ENCODE data around the gene PLPP1. TPM values are rescaled to one million over a fixed set of nuclear protein-coding genes. Genes with fewer than 3 reads are reported as not detected.

Gene PLPP1
- total RNA-seq, 1 experiment from 2014 or later: 10.5 TPM

DNA sequence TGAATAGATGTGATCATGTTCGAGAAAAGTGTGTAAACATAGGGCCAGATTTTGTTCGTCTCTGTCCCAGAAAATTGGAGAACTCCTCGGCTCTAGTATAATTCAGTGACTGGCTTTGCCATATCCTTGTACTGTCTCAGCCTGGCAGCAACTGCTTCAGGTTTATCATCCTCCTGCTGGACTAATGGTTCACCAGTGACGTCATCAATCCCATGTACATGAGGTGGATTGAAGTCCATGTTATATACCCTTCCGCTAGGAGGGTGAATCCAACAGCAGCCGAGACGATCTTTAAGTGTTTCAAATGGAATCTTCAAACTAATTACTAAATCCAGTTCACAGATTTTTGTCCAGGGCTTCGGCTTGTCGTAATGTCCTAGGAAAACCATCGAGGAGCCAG is 17.1 kb upstream of the PLPP1 start:
- Histone ChIP-seq H3K27ac (ENCODE audit: low read depth, low read length) (no peak overlapping the region), H4K20me1 (ENCODE audit: insufficient read depth) (no peaks in the 10 kb centered on the region), H3K4me3 (replicated peaks in 1 of 2; ENCODE audit: low read depth in 1 of 2, low read length in 2 of 2) (no peak overlapping the region), H3K79me2 (ENCODE audit: insufficient read depth, low read length) (no peaks in the 10 kb centered on the region), H3K4me2 (ENCODE audit: low read length) (no peak overlapping the region), H3K27me3 (ENCODE audit: insufficient read depth, low read length) (no peaks in the 10 kb centered on the region), H3K36me3 (ENCODE audit: control insufficient read depth in 1 of 2, insufficient read depth in 2 of 2, low read length in 2 of 2) (no peaks in the 10 kb centered on the region), H3K4me1 (ENCODE audit: control insufficient read depth in 1 of 2, insufficient read depth in 2 of 2, low read length in 2 of 2) (peaks cover 0 to 5% of the 10 kb centered on the region in 2 experiments; a peak in 2 of 4 replicates), H3K9me3 (ENCODE audit: control insufficient read depth in 1 of 2, insufficient read depth in 1 of 2, low read depth in 1 of 2, low read length in 2 of 2) (no peaks in the 10 kb centered on the region), H3K9me2 (ENCODE audit: insufficient read depth) (no peaks in the 10 kb centered on the region), H2AFZ (ENCODE audit: low read depth, low read length, poor library complexity, severe bottlenecking) (no peak overlapping the region), H3K9ac (ENCODE audit: low read length) (no peak overlapping the region)
- BruUV-seq (replicated peaks): no TSS peak
- intact Hi-C loops (cut with micrococcal nuclease): no loop called here
- ATAC-seq (no peak), DNase-seq (ENCODE audit: low read depth, low spot score) (no peak)
- ChIA-PET RAD21 (ENCODE audit: low non-redundant PET in 1 of 2, low total read pairs in 2 of 2, uncharacterized antibody in 2 of 2, unreplicated experiment in 2 of 2) (no interaction called here), POLR2A (no interaction called here), CTCF (no interaction called here)
- TF ChIP-seq RAD21 (IDR thresholded peaks at IDR 0.05; ENCODE audit: low read depth) (no peak), SP1 (IDR thresholded peaks at IDR 0.05; ENCODE audit: low read depth) (no peak), ZNF274 (IDR thresholded peaks at IDR 0.05; ENCODE audit: low read depth, low read length) (no peak), FOSL1 (IDR thresholded peaks at IDR 0.05; ENCODE audit: low read depth) (no peak), JUND (IDR thresholded peaks at IDR 0.05) (no peak), SRF (IDR thresholded peaks at IDR 0.05; ENCODE audit: low read depth) (no peak), EGR1 (IDR thresholded peaks at IDR 0.05; ENCODE audit: low read depth) (no peak), ELF1 (IDR thresholded peaks at IDR 0.05; ENCODE audit: borderline replicate concordance, low read depth) (no peak), TCF7L2 (IDR thresholded peaks at IDR 0.05; ENCODE audit: borderline replicate concordance, extremely low read depth, insufficient read depth, insufficient read length) (no peak), CBX3 (IDR thresholded peaks at IDR 0.05; ENCODE audit: low read depth) (no peak), SIN3A (IDR thresholded peaks at IDR 0.05; ENCODE audit: low read depth) (no peak), POLR2AphosphoS5 (IDR thresholded peaks at IDR 0.05; ENCODE audit: low read depth, low read length) (no peak), ZFX (IDR thresholded peaks at IDR 0.05) (no peak)
- TF ChIP-seq, protein P1, sequence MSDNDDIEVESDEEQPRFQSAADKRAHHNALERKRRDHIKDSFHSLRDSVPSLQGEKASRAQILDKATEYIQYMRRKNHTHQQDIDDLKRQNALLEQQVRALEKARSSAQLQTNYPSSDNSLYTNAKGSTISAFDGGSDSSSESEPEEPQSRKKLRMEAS (IDR thresholded peaks at IDR 0.05): no peak
- TF ChIP-seq, protein P2, sequence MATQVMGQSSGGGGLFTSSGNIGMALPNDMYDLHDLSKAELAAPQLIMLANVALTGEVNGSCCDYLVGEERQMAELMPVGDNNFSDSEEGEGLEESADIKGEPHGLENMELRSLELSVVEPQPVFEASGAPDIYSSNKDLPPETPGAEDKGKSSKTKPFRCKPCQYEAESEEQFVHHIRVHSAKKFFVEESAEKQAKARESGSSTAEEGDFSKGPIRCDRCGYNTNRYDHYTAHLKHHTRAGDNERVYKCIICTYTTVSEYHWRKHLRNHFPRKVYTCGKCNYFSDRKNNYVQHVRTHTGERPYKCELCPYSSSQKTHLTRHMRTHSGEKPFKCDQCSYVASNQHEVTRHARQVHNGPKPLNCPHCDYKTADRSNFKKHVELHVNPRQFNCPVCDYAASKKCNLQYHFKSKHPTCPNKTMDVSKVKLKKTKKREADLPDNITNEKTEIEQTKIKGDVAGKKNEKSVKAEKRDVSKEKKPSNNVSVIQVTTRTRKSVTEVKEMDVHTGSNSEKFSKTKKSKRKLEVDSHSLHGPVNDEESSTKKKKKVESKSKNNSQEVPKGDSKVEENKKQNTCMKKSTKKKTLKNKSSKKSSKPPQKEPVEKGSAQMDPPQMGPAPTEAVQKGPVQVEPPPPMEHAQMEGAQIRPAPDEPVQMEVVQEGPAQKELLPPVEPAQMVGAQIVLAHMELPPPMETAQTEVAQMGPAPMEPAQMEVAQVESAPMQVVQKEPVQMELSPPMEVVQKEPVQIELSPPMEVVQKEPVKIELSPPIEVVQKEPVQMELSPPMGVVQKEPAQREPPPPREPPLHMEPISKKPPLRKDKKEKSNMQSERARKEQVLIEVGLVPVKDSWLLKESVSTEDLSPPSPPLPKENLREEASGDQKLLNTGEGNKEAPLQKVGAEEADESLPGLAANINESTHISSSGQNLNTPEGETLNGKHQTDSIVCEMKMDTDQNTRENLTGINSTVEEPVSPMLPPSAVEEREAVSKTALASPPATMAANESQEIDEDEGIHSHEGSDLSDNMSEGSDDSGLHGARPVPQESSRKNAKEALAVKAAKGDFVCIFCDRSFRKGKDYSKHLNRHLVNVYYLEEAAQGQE (IDR thresholded peaks at IDR 0.05; ENCODE audit: low read depth): no peak
- TF ChIP-seq, protein P3, sequence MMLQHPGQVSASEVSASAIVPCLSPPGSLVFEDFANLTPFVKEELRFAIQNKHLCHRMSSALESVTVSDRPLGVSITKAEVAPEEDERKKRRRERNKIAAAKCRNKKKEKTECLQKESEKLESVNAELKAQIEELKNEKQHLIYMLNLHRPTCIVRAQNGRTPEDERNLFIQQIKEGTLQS (IDR thresholded peaks at IDR 0.05): no peak
- TF ChIP-seq, protein P4, sequence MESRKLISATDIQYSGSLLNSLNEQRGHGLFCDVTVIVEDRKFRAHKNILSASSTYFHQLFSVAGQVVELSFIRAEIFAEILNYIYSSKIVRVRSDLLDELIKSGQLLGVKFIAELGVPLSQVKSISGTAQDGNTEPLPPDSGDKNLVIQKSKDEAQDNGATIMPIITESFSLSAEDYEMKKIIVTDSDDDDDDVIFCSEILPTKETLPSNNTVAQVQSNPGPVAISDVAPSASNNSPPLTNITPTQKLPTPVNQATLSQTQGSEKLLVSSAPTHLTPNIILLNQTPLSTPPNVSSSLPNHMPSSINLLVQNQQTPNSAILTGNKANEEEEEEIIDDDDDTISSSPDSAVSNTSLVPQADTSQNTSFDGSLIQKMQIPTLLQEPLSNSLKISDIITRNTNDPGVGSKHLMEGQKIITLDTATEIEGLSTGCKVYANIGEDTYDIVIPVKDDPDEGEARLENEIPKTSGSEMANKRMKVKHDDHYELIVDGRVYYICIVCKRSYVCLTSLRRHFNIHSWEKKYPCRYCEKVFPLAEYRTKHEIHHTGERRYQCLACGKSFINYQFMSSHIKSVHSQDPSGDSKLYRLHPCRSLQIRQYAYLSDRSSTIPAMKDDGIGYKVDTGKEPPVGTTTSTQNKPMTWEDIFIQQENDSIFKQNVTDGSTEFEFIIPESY (IDR thresholded peaks at IDR 0.05; ENCODE audit: extremely low read depth, insufficient replicate concordance, low read length): no peak

Measured in HCT116 (cell line).